ENCODE data around the gene NFATC2. TPM values are rescaled to one million over a fixed set of nuclear protein-coding genes. Genes with fewer than 3 reads are reported as not detected.

NFATC2 gene
- total RNA-seq, 4 donors from 2014 or later: 8.8 to 15.6 (median 13.0) TPM

DNA sequence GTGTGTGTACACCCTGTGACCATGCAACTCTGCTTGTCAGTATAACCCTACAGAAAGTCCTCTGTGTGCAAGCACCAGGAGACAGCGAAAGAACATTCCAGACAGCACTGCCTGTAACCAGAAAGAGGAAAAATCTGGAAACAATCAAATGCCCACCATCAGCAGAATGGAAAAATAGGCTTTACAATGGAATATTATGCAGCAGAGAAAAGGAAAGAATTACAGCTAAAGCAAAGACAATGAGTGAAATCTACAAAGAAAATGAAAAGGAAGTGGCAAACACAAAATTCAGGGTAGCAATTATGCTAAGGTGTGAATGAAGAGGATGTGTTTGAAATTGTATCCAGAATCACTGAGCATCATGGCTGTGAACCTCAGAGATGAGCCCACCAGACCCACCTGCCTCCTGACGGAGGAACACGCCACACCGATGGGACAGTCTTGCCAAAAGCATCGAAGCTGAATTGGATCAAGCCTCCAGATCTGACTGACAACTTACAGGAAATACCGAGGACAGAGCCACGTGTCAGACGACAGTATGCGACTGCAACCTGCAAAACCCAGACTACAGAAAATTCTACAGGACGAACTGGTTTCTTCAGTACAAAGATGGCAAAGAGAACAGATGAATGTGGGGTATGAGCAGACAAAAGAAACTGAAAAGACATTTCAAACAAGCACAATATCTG is 133.2 kb downstream of the NFATC2 start:
- intact Hi-C loops (cut with DNase I): no loop called here
- TF ChIP-seq POLR2A (IDR thresholded peaks at IDR 0.05; ENCODE audit: low read depth) (no peak), POLR2AphosphoS5 (IDR thresholded peaks at IDR 0.05) (no peak), EP300 (IDR thresholded peaks at IDR 0.05) (no peak)
- TF ChIP-seq, protein P1, sequence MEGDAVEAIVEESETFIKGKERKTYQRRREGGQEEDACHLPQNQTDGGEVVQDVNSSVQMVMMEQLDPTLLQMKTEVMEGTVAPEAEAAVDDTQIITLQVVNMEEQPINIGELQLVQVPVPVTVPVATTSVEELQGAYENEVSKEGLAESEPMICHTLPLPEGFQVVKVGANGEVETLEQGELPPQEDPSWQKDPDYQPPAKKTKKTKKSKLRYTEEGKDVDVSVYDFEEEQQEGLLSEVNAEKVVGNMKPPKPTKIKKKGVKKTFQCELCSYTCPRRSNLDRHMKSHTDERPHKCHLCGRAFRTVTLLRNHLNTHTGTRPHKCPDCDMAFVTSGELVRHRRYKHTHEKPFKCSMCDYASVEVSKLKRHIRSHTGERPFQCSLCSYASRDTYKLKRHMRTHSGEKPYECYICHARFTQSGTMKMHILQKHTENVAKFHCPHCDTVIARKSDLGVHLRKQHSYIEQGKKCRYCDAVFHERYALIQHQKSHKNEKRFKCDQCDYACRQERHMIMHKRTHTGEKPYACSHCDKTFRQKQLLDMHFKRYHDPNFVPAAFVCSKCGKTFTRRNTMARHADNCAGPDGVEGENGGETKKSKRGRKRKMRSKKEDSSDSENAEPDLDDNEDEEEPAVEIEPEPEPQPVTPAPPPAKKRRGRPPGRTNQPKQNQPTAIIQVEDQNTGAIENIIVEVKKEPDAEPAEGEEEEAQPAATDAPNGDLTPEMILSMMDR (IDR thresholded peaks at IDR 0.05): no peak
- WGBS: 87% methylated on average over 10 of the region's 10 CpGs
- Histone ChIP-seq H3K4me3 (no peak overlapping the region), H3K27ac (replicated peaks in 1 of 4) (no peak overlapping the region), H3K4me1 (peaks cover 12 to 25% (median 23%) of the 10 kb centered on the region in 4 donors), H3K36me3 (peaks cover 0 to 25% (median 4%) of the 10 kb centered on the region in 4 donors), H3K9me3 (no peaks in the 10 kb centered on the region), H3K27me3 (no peaks in the 10 kb centered on the region)
- DNase-seq (ENCODE audit: extremely low spot score): no peak

GRCh38 chr20:51404297-51405060 is 138.0 kb downstream of the NFATC2 start:
- Histone ChIP-seq H3K27me3 (no peaks in the 10 kb centered on the region), H3K27ac (replicated peaks in 1 of 4) (no peak overlapping the region), H3K9me3 (no peaks in the 10 kb centered on the region), H3K4me3 (no peak overlapping the region), H3K36me3 (peaks cover 0 to 23% (median 4%) of the 10 kb centered on the region in 4 donors), H3K4me1 (peaks cover 0 to 4% (median 0%) of the 10 kb centered on the region in 4 donors)
- intact Hi-C loops (cut with DNase I): no loop called here
- 95% methylated on average over 10 of the region's 10 CpGs for WGBS
- no peak for DNase-seq (ENCODE audit: extremely low spot score)
- TF ChIP-seq, protein P1 (IDR thresholded peaks at IDR 0.05): no peak
- TF ChIP-seq POLR2AphosphoS5 (IDR thresholded peaks at IDR 0.05) (no peak), EP300 (IDR thresholded peaks at IDR 0.05) (no peak), POLR2A (IDR thresholded peaks at IDR 0.05; ENCODE audit: low read depth) (no peak)

DNA sequence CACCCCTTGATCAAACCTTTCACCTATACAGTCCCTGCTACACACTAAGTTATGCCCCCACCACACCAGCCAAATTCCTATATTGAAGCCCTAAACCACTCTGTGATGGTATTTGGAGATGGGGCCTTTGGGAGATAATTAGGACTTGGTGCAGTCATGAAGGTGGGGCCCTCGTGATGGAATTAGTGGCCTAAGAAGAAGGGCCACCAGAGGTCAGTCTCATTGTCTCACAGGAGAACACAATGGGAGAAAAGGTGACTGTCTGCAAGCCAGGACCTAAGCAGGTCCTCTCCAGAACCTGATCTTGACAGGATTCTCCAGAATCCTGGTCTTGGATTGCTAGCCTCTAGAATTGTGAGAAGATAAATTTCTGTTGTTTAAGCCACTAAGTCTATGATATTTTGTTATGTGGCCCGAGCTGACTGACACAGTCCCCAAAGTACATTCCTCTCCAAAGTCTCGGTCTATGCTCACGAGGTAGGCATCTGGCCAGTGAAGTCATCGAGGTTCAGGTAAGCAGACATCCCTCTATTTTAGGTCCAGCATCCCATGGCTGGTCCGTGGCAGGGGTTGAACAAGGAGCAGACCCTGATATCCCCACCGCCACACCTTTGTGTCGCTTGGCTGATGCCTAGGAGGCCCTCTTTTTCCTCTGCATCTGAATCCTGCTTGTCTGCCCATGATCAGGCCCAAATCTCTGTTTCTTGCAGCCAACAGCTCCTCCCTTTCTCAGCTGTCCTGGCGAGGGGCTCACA is 138.9 kb downstream of the NFATC2 start:
- intact Hi-C loops (cut with DNase I): no loop called here
- 98% methylated on average over 8 of the region's 9 CpGs for WGBS
- peaks cover 0 to 4% (median 0%) of the 10 kb centered on the region in 4 donors for H3K4me1 ChIP-seq
- no peak overlapping the region for H3K4me3 ChIP-seq
- H3K36me3 ChIP-seq: peaks cover 0 to 18% (median 4%) of the 10 kb centered on the region in 4 donors
- no peak for DNase-seq (ENCODE audit: extremely low spot score)
- H3K27ac ChIP-seq (replicated peaks in 1 of 4): no peak overlapping the region
- TF ChIP-seq POLR2A (IDR thresholded peaks at IDR 0.05; ENCODE audit: low read depth): no peak
- TF ChIP-seq EP300 (IDR thresholded peaks at IDR 0.05): no peak
- no peaks in the 10 kb centered on the region for H3K27me3 ChIP-seq
- H3K9me3 ChIP-seq: no peaks in the 10 kb centered on the region

DNA sequence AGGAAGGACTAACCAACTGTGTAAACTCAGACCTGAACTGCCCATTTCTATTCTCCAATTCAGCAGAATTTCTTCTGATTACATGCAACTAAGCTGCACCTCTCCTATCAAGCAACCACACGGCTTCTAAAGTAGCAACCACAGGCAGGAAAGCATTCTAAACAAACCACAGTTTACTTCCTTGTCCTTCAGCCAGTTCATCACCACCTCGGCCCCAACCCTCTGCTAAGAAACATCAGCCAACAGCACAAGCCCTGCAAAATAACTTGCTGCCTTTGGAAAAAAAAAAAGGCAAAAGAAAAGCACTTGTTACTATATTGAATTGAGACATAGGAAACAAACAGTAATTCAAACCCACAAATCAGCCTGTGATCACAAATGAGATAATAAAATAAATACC is 140.3 kb downstream of the NFATC2 start:
- Histone ChIP-seq H3K9me3 (no peaks in the 10 kb centered on the region), H3K27me3 (no peaks in the 10 kb centered on the region), H3K4me3 (no peak overlapping the region), H3K36me3 (peaks cover 0 to 26% (median 4%) of the 10 kb centered on the region in 4 donors), H3K4me1 (peaks cover 0 to 5% (median 2%) of the 10 kb centered on the region in 4 donors), H3K27ac (replicated peaks in 1 of 4) (no peak overlapping the region)
- WGBS: 49% methylated on average over 2 of the region's 2 CpGs
- intact Hi-C loops (cut with DNase I): no loop called here
- no peak for TF ChIP-seq POLR2A (IDR thresholded peaks at IDR 0.05; ENCODE audit: low read depth)
- TF ChIP-seq EP300 (IDR thresholded peaks at IDR 0.05): no peak
- TF ChIP-seq POLR2AphosphoS5 (IDR thresholded peaks at IDR 0.05): no peak
- TF ChIP-seq, protein P1 (IDR thresholded peaks at IDR 0.05): no peak
- no peak for DNase-seq (ENCODE audit: extremely low spot score)

GRCh38 chr20:51401496-51401895 is 141.0 kb downstream of the NFATC2 start:
- Histone ChIP-seq H3K36me3 (peaks cover 0 to 26% (median 4%) of the 10 kb centered on the region in 4 donors), H3K4me1 (peaks cover 0 to 12% (median 2%) of the 10 kb centered on the region in 4 donors), H3K4me3 (no peak overlapping the region), H3K27me3 (no peaks in the 10 kb centered on the region), H3K27ac (replicated peaks in 1 of 4) (no peak overlapping the region), H3K9me3 (no peaks in the 10 kb centered on the region)
- DNase-seq (ENCODE audit: extremely low spot score): no peak
- intact Hi-C loops (cut with DNase I): no loop called here
- TF ChIP-seq EP300 (IDR thresholded peaks at IDR 0.05) (no peak), POLR2AphosphoS5 (IDR thresholded peaks at IDR 0.05) (no peak), POLR2A (IDR thresholded peaks at IDR 0.05; ENCODE audit: low read depth) (no peak)
- TF ChIP-seq, protein P1 (IDR thresholded peaks at IDR 0.05): no peak
- 92% methylated on average over 4 of the region's 4 CpGs for WGBS

Measured in esophagus muscularis mucosa (tissue), 4 donors.